Measurements from ENCODE around the gene CHN1.

The CHN1 gene

GRCh38 chr2:175012516-175012915 lies 7.3 kb upstream of the CHN1 start:
- Histone ChIP-seq H3K27ac (no peak overlapping the region), H3K4me3 (no peak overlapping the region)

GRCh38 chr2:175011505-175011904 lies 6.3 kb upstream of the CHN1 start:
- H3K27ac ChIP-seq, result no peak overlapping the region
- no peak overlapping the region for H3K4me3 ChIP-seq

GRCh38 chr2:175010848-175011254 lies 5.7 kb upstream of the CHN1 start:
- Histone ChIP-seq H3K27ac (no peak overlapping the region), H3K4me3 (no peak overlapping the region)

- Histone ChIP-seq H3K4me3 (no peak overlapping the region), H3K27ac (no peak overlapping the region)
Observed at GRCh38 chr2:175009917-175010621, 4.9 kb upstream of the CHN1 start.

- H3K4me3 ChIP-seq, result no peak overlapping the region
- H3K27ac ChIP-seq, result no peak overlapping the region
Observed at GRCh38 chr2:175008801-175009495, 3.8 kb upstream of the CHN1 start.

- Histone ChIP-seq H3K4me3 (no peak overlapping the region), H3K27ac (no peak overlapping the region)
Observed at GRCh38 chr2:175008009-175008408, 2.8 kb upstream of the CHN1 start.

- H3K27ac ChIP-seq, result no peak overlapping the region
- H3K4me3 ChIP-seq, result no peak overlapping the region
Observed at GRCh38 chr2:175007510-175007909, 2.3 kb upstream of the CHN1 start.

- no peak overlapping the region for H3K27ac ChIP-seq
- no peak overlapping the region for H3K4me3 ChIP-seq
Observed at GRCh38 chr2:175006281-175006680, 1.1 kb upstream of the CHN1 start.

GRCh38 chr2:175005733-175006264 lies 618 bp upstream of the CHN1 start:
- Histone ChIP-seq H3K27ac (peak overlapping the region in 8 of 21 experiments; percentile 4 to 78 (median 68)), H3K4me3 (peak overlapping the region in 6 of 7 experiments; percentile 38 to 65 (median 56))

GRCh38 chr2:175004730-175004979 lies 526 bp downstream of the CHN1 start:
- H3K27ac ChIP-seq, result peak overlapping the region in 16 of 21 experiments; percentile 4 to 78 (median 58)
- H3K4me3 ChIP-seq, result peak overlapping the region; percentile 38 to 65 (median 53)

GRCh38 chr2:175003875-175004729 lies 1.1 kb downstream of the CHN1 start:
- H3K27ac ChIP-seq, result peak overlapping the region in 1 of 21 experiments; percentile 71

GRCh38 chr2:175002547-175003274 lies 2.5 kb downstream of the CHN1 start:
- H3K4me3 ChIP-seq, result no peak overlapping the region
- no peak overlapping the region for H3K27ac ChIP-seq

More at GRCh38 chr2:175003875-175004729, 1.1 kb downstream of the CHN1 start:
- peak overlapping the region in 6 of 7 experiments; percentile 38 to 65 (median 56) for H3K4me3 ChIP-seq

GRCh38 chr2:175001566-175001965 lies 3.6 kb downstream of the CHN1 start:
- Histone ChIP-seq H3K4me3 (no peak overlapping the region), H3K27ac (no peak overlapping the region)

GRCh38 chr2:174997110-174997509 lies 8.1 kb downstream of the CHN1 start:
- no peak overlapping the region for H3K27ac ChIP-seq
- no peak overlapping the region for H3K4me3 ChIP-seq

GRCh38 chr2:174996622-174997021 lies 8.6 kb downstream of the CHN1 start:
- no peak overlapping the region for H3K4me3 ChIP-seq
- no peak overlapping the region for H3K27ac ChIP-seq

GRCh38 chr2:174994381-174994780 lies 10.8 kb downstream of the CHN1 start:
- Histone ChIP-seq H3K27ac (no peak overlapping the region), H3K4me3 (no peak overlapping the region)

- no peak overlapping the region for H3K27ac ChIP-seq
- H3K4me3 ChIP-seq, result no peak overlapping the region
Observed at GRCh38 chr2:174992886-174993285, 12.3 kb downstream of the CHN1 start.

- Histone ChIP-seq H3K27ac (no peak overlapping the region), H3K4me3 (no peak overlapping the region)
Observed at GRCh38 chr2:174985614-174986013, 19.6 kb downstream of the CHN1 start.

GRCh38 chr2:174984561-174984960 lies 20.6 kb downstream of the CHN1 start:
- Histone ChIP-seq H3K27ac (no peak overlapping the region), H3K4me3 (no peak overlapping the region)

GRCh38 chr2:174981331-174981730 lies 23.9 kb downstream of the CHN1 start:
- Histone ChIP-seq H3K27ac (no peak overlapping the region), H3K4me3 (no peak overlapping the region)
